ENCODE measurements around the gene ASB18.

DNA sequence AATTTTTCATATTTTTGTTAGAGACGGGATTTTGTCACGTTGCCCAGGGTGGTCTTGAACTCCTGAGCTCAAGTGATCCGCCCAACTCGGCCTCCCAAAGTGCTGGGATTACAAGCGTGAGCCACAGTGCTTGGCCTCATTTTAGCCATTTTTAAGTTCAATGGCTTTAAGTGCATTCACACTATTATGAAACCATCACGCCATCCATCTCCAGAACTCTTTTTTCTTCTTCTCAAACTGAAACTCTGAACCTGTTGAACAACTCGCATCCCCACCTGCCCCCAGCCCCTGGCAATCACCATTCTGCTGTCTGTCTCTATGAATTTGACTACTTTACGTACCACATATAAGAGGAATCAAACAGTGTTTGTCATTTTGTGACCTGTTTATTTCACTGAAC, 31.3 kb upstream of the ASB18 start:
- no peak for TF ChIP-seq POLR2A (IDR thresholded peaks at IDR 0.05; ENCODE audit: low read length)
- TF ChIP-seq GATA1 (IDR thresholded peaks at IDR 0.05; ENCODE audit: low read depth, low read length), result no peak

Measured in erythroblast (primary cell).